ENCODE measurements around the gene ANK2. TPM values are rescaled to one million over a fixed set of nuclear protein-coding genes. Genes with fewer than 3 reads are reported as not detected.
"Not testable (repeated sequence)": the region's sequence is repeated elsewhere in the genome, so short reads cannot be mapped to it uniquely, and the experiment has no call there.

The ANK2 gene
- total RNA-seq, 1 donor from 2014 or later, result 58.3 TPM

DNA sequence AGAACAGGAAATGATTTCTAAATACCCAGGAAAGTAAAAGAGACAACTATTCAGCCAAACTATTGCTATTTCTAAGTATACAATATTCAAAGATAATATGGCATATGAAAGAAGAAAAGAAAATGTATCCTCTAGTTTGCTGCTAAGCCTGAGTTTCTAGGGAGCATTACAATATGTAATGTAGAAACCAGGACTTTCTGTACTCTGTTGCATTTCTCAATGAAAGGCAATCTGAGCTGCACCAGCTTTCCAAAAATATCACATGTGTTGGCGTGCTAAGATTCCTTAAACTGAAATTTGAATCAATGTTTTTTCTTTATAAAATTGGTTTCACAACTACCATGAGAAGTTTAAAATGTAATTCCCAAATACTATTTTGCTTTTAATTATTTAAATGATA is 129.6 kb downstream of the ANK2 start:
- no peak for DNase-seq (ENCODE audit: low read depth, low spot score)
- Mint-ChIP-seq H3K27ac (ENCODE audit: unreplicated experiment) (no peak overlapping the region), H3K27me3 (ENCODE audit: low read depth) (no peaks in the 10 kb centered on the region), H3K9me3 (no peaks in the 10 kb centered on the region), H3K36me3 (ENCODE audit: low read depth) (no peaks in the 10 kb centered on the region), H3K4me3 (no peak overlapping the region), H3K4me1 (no peaks in the 10 kb centered on the region)
- TF ChIP-seq, protein P1, sequence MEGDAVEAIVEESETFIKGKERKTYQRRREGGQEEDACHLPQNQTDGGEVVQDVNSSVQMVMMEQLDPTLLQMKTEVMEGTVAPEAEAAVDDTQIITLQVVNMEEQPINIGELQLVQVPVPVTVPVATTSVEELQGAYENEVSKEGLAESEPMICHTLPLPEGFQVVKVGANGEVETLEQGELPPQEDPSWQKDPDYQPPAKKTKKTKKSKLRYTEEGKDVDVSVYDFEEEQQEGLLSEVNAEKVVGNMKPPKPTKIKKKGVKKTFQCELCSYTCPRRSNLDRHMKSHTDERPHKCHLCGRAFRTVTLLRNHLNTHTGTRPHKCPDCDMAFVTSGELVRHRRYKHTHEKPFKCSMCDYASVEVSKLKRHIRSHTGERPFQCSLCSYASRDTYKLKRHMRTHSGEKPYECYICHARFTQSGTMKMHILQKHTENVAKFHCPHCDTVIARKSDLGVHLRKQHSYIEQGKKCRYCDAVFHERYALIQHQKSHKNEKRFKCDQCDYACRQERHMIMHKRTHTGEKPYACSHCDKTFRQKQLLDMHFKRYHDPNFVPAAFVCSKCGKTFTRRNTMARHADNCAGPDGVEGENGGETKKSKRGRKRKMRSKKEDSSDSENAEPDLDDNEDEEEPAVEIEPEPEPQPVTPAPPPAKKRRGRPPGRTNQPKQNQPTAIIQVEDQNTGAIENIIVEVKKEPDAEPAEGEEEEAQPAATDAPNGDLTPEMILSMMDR (conservative IDR thresholded peaks at IDR 0.05), result no peak

DNA sequence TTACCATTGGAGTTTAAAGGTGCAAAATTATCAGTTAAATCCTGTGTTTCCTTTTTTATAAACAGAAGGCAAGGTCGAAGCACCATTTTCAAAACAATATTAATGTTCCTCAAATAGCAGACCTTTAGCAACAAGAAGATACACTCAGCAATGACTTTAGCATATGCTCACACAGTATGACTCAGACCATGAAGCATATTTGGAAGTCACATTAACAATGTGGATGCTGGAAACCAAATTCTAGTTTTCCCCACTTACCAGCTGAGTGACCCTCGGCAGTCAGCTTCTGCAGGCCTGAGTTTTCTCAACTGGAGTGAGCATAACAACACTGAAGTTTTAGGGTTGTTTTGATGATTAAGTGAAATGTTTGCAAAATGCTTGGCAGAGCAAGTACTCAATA is 130.5 kb downstream of the ANK2 start:
- TF ChIP-seq, protein P1 (conservative IDR thresholded peaks at IDR 0.05), result no peak
- Mint-ChIP-seq H3K4me1 (no peaks in the 10 kb centered on the region), H3K4me3 (no peak overlapping the region), H3K9me3 (no peaks in the 10 kb centered on the region), H3K27me3 (ENCODE audit: low read depth) (no peaks in the 10 kb centered on the region), H3K36me3 (ENCODE audit: low read depth) (no peaks in the 10 kb centered on the region), H3K27ac (ENCODE audit: unreplicated experiment) (no peak overlapping the region)
- no peak for DNase-seq (ENCODE audit: low read depth, low spot score)

DNA sequence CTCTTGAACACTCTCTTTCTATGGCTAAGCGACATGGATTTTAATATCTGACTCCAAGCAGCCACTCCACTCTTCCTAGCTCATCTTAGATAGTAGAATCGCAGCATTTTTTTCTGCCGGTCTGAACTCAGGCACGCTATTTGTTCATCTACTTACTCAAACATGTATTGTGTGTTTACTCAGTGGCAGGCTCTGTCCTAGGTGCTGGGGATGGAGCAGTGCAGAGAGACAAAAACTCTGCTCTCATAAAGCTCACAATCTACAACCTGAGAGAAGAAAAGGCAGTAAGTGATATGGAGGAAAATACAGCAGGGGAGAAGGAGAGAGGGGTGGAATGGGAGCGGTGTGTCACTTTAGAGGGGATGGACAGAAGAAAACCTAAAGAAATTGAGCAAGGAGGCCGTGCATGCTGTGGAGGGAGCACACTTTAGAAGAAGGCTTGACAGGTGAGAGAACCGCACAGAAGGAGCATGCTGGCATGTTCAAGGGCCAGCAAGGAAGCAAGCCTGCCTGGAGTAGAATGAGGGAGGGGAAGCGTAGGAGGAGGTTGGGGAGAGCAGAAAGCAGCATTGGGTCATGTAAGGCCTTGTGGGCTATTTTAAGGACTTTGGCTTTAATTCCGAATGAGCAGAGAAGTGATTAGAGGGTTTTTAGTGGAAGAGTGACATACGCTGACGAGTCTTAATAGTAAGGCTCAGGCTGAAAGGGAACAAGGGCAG is 132.0 kb downstream of the ANK2 start:
- no peaks in the 10 kb centered on the region for H3K4me1 Mint-ChIP-seq
- no peaks in the 10 kb centered on the region for H3K9me3 Mint-ChIP-seq
- no peak overlapping the region for H3K27ac Mint-ChIP-seq (ENCODE audit: unreplicated experiment)
- no peaks in the 10 kb centered on the region for H3K36me3 Mint-ChIP-seq (ENCODE audit: low read depth)
- no peak overlapping the region for H3K4me3 Mint-ChIP-seq
- TF ChIP-seq, protein P1 (conservative IDR thresholded peaks at IDR 0.05), result no peak
- H3K27me3 Mint-ChIP-seq (ENCODE audit: low read depth), result no peaks in the 10 kb centered on the region
- DNase-seq (ENCODE audit: low read depth, low spot score), result no peak

DNA sequence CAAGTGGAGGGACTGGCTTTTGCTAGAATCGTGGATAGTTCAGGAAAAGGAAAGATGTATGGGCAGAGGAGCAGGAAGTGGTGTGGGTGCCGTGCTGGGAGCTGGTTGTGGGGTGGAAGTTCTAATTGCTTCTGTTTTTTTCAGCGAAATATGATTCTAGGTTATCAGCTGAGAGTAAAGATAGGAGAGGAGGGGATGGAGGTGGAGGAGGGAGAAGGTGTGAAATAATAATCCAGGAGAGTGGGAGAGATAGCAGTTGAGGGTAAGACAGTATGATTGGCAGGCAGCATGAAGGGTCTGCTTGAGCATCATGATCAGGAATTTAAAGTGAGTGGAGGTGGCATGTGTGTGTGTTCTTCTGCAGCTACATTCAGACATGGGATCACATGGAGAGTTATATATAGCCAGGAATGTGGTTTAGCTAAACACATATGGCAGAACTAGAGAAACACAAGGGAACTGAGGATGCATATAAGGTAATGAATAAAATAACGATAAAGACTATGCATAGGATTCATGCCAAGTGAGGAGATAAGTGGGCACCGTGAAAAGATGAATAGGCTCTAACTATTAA is 133.7 kb downstream of the ANK2 start:
- H3K4me1 Mint-ChIP-seq, result no peaks in the 10 kb centered on the region
- H3K27me3 Mint-ChIP-seq (ENCODE audit: low read depth), result no peaks in the 10 kb centered on the region
- TF ChIP-seq, protein P1 (conservative IDR thresholded peaks at IDR 0.05), result no peak
- no peak overlapping the region for H3K27ac Mint-ChIP-seq (ENCODE audit: unreplicated experiment)
- DNase-seq (ENCODE audit: low read depth, low spot score), result no peak
- H3K9me3 Mint-ChIP-seq, result no peaks in the 10 kb centered on the region
- no peak overlapping the region for H3K4me3 Mint-ChIP-seq
- H3K36me3 Mint-ChIP-seq (ENCODE audit: low read depth), result no peaks in the 10 kb centered on the region

DNA sequence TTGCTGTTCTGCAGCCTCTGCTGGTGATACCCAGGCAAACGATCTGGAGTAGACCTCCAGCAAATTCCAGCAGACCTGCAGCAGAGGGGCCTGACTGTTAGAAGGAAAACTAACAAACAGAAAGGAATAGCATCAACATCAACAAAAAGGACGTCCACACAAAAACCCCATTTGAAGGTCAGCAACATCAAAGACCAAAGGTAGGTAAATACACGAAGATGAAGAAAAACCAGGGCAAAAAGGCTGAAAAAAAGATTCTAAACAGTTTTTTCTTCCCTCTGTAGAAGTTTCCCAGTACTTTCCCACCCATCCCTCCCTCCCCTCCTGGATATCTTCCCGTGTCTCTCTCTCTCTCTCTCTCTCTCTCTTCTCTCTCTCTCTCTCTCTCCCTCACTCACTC is 136.8 kb downstream of the ANK2 start:
- not testable (repeated sequence) for H3K27ac Mint-ChIP-seq (ENCODE audit: unreplicated experiment); DNase-seq (ENCODE audit: low read depth, low spot score); H3K4me1 Mint-ChIP-seq; H3K4me3 Mint-ChIP-seq; H3K36me3 Mint-ChIP-seq (ENCODE audit: low read depth); H3K27me3 Mint-ChIP-seq (ENCODE audit: low read depth); H3K9me3 Mint-ChIP-seq

DNA sequence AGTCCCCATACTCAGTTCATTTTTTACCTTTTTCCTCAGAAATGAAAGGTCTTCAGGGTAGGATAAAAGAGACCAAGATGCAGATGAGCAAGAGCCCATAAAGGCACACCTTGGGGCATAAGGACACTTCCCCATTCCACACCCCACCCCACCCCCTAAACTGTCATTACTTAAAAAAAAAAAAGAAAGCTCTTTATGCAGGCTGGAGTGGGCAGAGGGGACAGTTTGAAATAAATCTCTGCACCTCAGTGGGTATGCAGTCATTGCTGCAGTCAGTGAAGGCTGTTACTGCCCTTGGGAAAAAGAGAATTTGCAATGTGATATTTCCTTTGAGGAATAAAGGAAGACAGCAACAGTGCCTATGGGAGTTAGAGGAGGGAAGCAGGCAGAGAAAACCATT is 137.5 kb downstream of the ANK2 start:
- peak overlapping the region; percentile 39 for H3K27ac Mint-ChIP-seq (ENCODE audit: unreplicated experiment)
- TF ChIP-seq, protein P1 (conservative IDR thresholded peaks at IDR 0.05), result no peak
- H3K4me3 Mint-ChIP-seq, result no peak overlapping the region
- peaks cover 4% of the 10 kb centered on the region for H3K4me1 Mint-ChIP-seq
- no peaks in the 10 kb centered on the region for H3K9me3 Mint-ChIP-seq
- H3K36me3 Mint-ChIP-seq (ENCODE audit: low read depth), result no peaks in the 10 kb centered on the region
- H3K27me3 Mint-ChIP-seq (ENCODE audit: low read depth), result no peaks in the 10 kb centered on the region
- no peak for DNase-seq (ENCODE audit: low read depth, low spot score)
